ENCODE results near the gene CRYBA2.

The CRYBA2 gene

GRCh38 chr2:219029829-219030165 is 36.6 kb upstream of the CRYBA2 start:
- no peak overlapping the region for H3K9ac ChIP-seq (ENCODE audit: low read length)

DNA sequence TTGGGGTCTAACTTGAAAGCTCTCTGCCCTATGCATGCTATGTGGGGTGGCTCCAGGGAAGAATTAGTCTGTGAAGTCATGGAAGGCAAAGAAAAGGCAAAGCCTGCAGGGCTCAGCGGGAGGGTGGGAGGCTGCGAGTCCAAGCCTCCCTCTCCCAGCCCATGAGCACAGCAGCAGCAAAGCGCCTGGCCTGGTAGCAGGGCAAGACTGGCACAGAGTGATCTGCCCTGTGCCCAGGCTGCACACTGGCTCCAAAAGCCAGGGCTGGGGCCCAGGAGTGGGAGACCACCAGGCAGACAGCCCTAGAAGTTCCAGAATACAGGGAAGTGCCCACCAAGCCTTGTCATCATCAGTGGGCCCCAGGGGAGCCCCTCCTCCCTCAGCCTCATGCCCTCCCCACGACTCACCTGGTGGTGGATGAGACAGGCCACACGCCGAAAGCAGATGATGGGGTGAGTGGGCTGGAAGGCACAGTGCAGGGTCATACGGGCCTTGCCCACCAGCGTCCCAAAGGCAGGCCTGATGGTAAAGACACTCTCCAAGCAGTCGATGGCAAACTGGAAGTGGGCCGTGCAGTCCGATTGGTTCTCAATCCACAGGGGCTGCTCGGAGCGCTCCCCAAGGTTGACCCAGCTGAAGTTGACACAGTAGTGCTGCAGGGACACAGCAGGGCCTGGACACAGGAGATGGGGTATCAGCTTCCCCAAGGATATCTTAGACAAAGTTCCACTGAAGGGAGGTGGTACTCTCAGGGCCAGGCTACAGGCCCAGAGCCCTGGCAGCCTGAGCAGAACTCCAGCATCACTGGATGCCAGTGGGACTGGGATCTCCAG is 36.0 kb upstream of the CRYBA2 start:
- H3K9ac ChIP-seq (ENCODE audit: low read length) = no peak overlapping the region
- H3K4me1 ChIP-seq (ENCODE audit: control insufficient read depth, insufficient read depth, low read length) = no peaks in the 10 kb centered on the region
- no peak overlapping the region for H3K4me3 ChIP-seq (ENCODE audit: low read length)
- no peaks in the 10 kb centered on the region for H3K36me3 ChIP-seq (ENCODE audit: control insufficient read depth, insufficient read depth, low read length)
- no peaks in the 10 kb centered on the region for H3K9me3 ChIP-seq (ENCODE audit: control insufficient read depth, low read length)
- peaks cover 3% of the 10 kb centered on the region for H3K27me3 ChIP-seq (ENCODE audit: control insufficient read depth, insufficient read depth, low read length)

More at GRCh38 chr2:219029829-219030165, 36.6 kb upstream of the CRYBA2 start:
- no peak overlapping the region for H3K4me3 ChIP-seq (ENCODE audit: low read length)
- H3K27me3 ChIP-seq (ENCODE audit: control insufficient read depth, insufficient read depth, low read length) = peaks cover 3% of the 10 kb centered on the region
- no peaks in the 10 kb centered on the region for H3K4me1 ChIP-seq (ENCODE audit: control insufficient read depth, insufficient read depth, low read length)
- no peaks in the 10 kb centered on the region for H3K9me3 ChIP-seq (ENCODE audit: control insufficient read depth, low read length)
- no peaks in the 10 kb centered on the region for H3K36me3 ChIP-seq (ENCODE audit: control insufficient read depth, insufficient read depth, low read length)

DNA sequence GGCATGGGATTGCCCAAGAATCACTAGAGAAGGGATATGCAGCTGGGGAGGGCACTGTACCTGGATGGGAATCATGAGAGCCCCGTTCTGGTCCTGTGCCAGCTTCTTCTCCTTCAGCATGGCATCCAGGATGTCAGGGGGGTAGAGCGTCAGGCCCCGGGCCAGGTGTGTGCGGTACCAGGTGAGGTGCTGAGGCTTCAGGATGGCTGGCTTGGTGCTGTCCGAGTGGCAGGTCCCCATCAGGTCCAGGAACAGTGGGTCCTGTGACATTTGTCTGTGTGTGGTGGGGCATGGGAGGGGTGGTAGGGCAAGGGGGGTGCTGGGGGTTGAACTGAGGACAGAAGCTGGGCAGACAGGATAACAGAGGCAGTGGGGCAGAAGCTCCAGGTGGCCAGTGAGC is 34.9 kb upstream of the CRYBA2 start:
- no peak overlapping the region for H3K9ac ChIP-seq (ENCODE audit: low read length)
- no peak overlapping the region for H3K4me3 ChIP-seq (ENCODE audit: low read length)
- no peaks in the 10 kb centered on the region for H3K9me3 ChIP-seq (ENCODE audit: control insufficient read depth, low read length)
- H3K27me3 ChIP-seq (ENCODE audit: control insufficient read depth, insufficient read depth, low read length) = peaks cover 8% of the 10 kb centered on the region
- no peaks in the 10 kb centered on the region for H3K36me3 ChIP-seq (ENCODE audit: control insufficient read depth, insufficient read depth, low read length)
- no peaks in the 10 kb centered on the region for H3K4me1 ChIP-seq (ENCODE audit: control insufficient read depth, insufficient read depth, low read length)

GRCh38 chr2:219027511-219028055 is 34.4 kb upstream of the CRYBA2 start:
- Histone ChIP-seq H3K36me3 (ENCODE audit: control insufficient read depth, insufficient read depth, low read length) (no peaks in the 10 kb centered on the region), H3K9ac (ENCODE audit: low read length) (no peak overlapping the region)

GRCh38 chr2:219026946-219027345 is 33.7 kb upstream of the CRYBA2 start:
- Histone ChIP-seq H3K36me3 (ENCODE audit: control insufficient read depth, insufficient read depth, low read length) (no peaks in the 10 kb centered on the region), H3K4me1 (ENCODE audit: control insufficient read depth, insufficient read depth, low read length) (no peaks in the 10 kb centered on the region), H3K9me3 (ENCODE audit: control insufficient read depth, low read length) (no peaks in the 10 kb centered on the region), H3K27me3 (ENCODE audit: control insufficient read depth, insufficient read depth, low read length) (peaks cover 10% of the 10 kb centered on the region), H3K4me3 (ENCODE audit: low read length) (no peak overlapping the region), H3K9ac (ENCODE audit: low read length) (no peak overlapping the region)

More at GRCh38 chr2:219027511-219028055, 34.4 kb upstream of the CRYBA2 start:
- Histone ChIP-seq H3K9me3 (ENCODE audit: control insufficient read depth, low read length) (no peaks in the 10 kb centered on the region), H3K4me1 (ENCODE audit: control insufficient read depth, insufficient read depth, low read length) (no peaks in the 10 kb centered on the region), H3K4me3 (ENCODE audit: low read length) (no peak overlapping the region), H3K27me3 (ENCODE audit: control insufficient read depth, insufficient read depth, low read length) (peaks cover 10% of the 10 kb centered on the region)

DNA sequence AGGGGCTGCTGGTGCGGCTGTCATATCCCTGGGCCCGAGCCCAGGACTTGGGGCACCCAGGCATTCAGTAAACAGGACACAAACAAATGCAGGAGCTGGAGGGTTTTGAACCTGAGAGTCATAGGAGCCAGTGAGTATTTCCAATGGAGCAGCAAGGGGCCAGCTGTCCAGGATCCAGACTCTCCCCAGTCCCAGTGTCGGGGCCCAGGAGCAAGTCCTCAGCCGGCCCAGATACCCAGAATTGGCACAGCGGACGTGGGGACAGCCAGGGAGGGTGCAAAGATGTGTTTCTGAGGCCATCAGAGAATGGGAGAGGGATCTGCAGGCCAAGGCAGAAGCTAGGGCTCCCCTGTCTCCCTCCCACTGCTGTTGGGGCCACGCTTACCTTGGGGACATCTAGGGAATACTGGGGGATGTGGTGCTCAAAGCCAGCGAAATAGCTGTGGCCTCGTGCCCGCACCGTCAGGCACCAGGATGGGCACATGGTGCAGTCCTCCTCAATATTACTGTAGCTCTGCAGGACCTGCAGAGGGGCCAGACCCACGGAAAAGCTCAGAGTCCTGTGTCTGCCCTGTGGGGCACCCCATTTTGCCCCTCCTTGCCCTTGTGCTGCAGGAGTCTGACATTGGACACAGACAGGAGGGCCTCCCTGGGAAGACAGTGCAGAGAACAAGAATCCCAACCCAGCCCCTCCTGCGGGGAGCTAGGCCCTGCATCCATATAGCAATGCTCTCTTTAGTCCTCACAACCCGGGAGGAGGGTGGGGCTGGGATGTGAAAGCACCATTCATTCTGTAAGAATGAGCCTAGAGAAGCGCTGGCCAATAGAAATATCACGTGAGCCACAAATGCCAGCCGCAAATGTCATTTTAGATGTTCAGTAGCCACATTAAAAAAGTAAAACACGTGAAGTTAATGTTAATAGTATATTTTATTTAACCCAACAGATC is 32.7 kb upstream of the CRYBA2 start:
- no peaks in the 10 kb centered on the region for H3K4me1 ChIP-seq (ENCODE audit: control insufficient read depth, insufficient read depth, low read length)
- no peak overlapping the region for H3K9ac ChIP-seq (ENCODE audit: low read length)
- no peak overlapping the region for H3K4me3 ChIP-seq (ENCODE audit: low read length)
- H3K36me3 ChIP-seq (ENCODE audit: control insufficient read depth, insufficient read depth, low read length) = no peaks in the 10 kb centered on the region
- no peaks in the 10 kb centered on the region for H3K9me3 ChIP-seq (ENCODE audit: control insufficient read depth, low read length)
- H3K27me3 ChIP-seq (ENCODE audit: control insufficient read depth, insufficient read depth, low read length) = peaks cover 13% of the 10 kb centered on the region

DNA sequence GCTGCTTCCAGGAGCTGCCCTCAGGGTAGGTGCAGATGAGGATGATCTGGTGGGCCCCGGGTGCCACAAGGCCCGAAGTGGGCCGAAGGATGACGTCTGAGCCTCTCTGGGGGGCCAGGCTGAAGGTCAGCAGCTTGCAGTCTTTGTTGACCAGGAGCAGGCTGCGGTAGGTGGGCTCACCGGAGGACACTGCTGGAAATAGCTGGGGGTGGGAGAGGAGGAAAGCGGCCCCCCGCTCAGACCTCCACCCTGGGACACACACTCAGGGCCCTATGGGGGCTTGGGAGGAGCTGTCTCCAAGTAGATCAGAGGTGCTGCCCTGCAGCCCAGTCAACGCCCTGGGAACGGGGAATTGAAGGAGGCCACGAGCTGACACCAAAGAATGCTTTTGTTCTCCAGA is 30.8 kb upstream of the CRYBA2 start:
- no peaks in the 10 kb centered on the region for H3K9me3 ChIP-seq (ENCODE audit: control insufficient read depth, low read length)
- no peak overlapping the region for H3K9ac ChIP-seq (ENCODE audit: low read length)
- H3K4me3 ChIP-seq (ENCODE audit: low read length) = no peak overlapping the region
- H3K27me3 ChIP-seq (ENCODE audit: control insufficient read depth, insufficient read depth, low read length) = peaks cover 14% of the 10 kb centered on the region
- H3K4me1 ChIP-seq (ENCODE audit: control insufficient read depth, insufficient read depth, low read length) = no peaks in the 10 kb centered on the region
- no peaks in the 10 kb centered on the region for H3K36me3 ChIP-seq (ENCODE audit: control insufficient read depth, insufficient read depth, low read length)

GRCh38 chr2:219023045-219023605 is 29.9 kb upstream of the CRYBA2 start:
- H3K4me3 ChIP-seq (ENCODE audit: low read length) = no peak overlapping the region
- H3K36me3 ChIP-seq (ENCODE audit: control insufficient read depth, insufficient read depth, low read length) = no peaks in the 10 kb centered on the region
- H3K4me1 ChIP-seq (ENCODE audit: control insufficient read depth, insufficient read depth, low read length) = no peaks in the 10 kb centered on the region
- H3K27me3 ChIP-seq (ENCODE audit: control insufficient read depth, insufficient read depth, low read length) = peaks cover 16% of the 10 kb centered on the region
- no peak overlapping the region for H3K9ac ChIP-seq (ENCODE audit: low read length)
- H3K9me3 ChIP-seq (ENCODE audit: control insufficient read depth, low read length) = no peaks in the 10 kb centered on the region

GRCh38 chr2:219022616-219023015 is 29.4 kb upstream of the CRYBA2 start:
- no peaks in the 10 kb centered on the region for H3K9me3 ChIP-seq (ENCODE audit: control insufficient read depth, low read length)
- peaks cover 16% of the 10 kb centered on the region for H3K27me3 ChIP-seq (ENCODE audit: control insufficient read depth, insufficient read depth, low read length)
- no peaks in the 10 kb centered on the region for H3K36me3 ChIP-seq (ENCODE audit: control insufficient read depth, insufficient read depth, low read length)
- H3K9ac ChIP-seq (ENCODE audit: low read length) = no peak overlapping the region
- no peak overlapping the region for H3K4me3 ChIP-seq (ENCODE audit: low read length)
- H3K4me1 ChIP-seq (ENCODE audit: control insufficient read depth, insufficient read depth, low read length) = no peaks in the 10 kb centered on the region

DNA sequence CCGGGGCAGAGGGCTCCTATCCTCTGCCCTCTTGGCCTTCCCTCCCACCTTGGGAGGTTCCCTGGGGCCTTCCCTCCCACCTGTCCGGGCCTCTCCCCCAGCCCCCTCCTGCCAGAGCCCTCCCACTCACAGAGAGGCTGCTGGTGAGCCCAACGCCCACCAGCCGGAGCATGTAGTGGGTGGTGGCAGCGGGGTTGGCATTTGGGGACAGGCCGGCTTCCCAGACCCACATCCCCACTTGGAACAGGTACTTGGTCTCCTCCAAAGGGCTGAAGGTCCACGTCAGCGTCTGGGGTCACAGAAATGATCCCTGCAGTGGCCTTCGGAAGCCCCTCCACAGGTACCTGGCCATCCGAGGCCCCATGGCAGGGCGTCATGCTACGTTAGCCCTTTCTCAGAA is 28.8 kb upstream of the CRYBA2 start:
- no peaks in the 10 kb centered on the region for H3K36me3 ChIP-seq (ENCODE audit: control insufficient read depth, insufficient read depth, low read length)
- peaks cover 16% of the 10 kb centered on the region for H3K27me3 ChIP-seq (ENCODE audit: control insufficient read depth, insufficient read depth, low read length)
- H3K9ac ChIP-seq (ENCODE audit: low read length) = no peak overlapping the region
- no peaks in the 10 kb centered on the region for H3K9me3 ChIP-seq (ENCODE audit: control insufficient read depth, low read length)
- no peak overlapping the region for H3K4me3 ChIP-seq (ENCODE audit: low read length)
- H3K4me1 ChIP-seq (ENCODE audit: control insufficient read depth, insufficient read depth, low read length) = no peaks in the 10 kb centered on the region

- no peaks in the 10 kb centered on the region for H3K4me1 ChIP-seq (ENCODE audit: control insufficient read depth, insufficient read depth, low read length)
These were observed 28.4 kb upstream of the CRYBA2 start for GRCh38 chr2:219021591-219021990.

More at GRCh38 chr2:219021591-219021990, 28.4 kb upstream of the CRYBA2 start:
- no peaks in the 10 kb centered on the region for H3K36me3 ChIP-seq (ENCODE audit: control insufficient read depth, insufficient read depth, low read length)
- H3K9me3 ChIP-seq (ENCODE audit: control insufficient read depth, low read length) = no peaks in the 10 kb centered on the region
- H3K27me3 ChIP-seq (ENCODE audit: control insufficient read depth, insufficient read depth, low read length) = peaks cover 16% of the 10 kb centered on the region
- no peak overlapping the region for H3K4me3 ChIP-seq (ENCODE audit: low read length)
- no peak overlapping the region for H3K9ac ChIP-seq (ENCODE audit: low read length)
